ENCODE results near the gene LDLRAD3. TPM values are rescaled to one million over a fixed set of nuclear protein-coding genes. Genes with fewer than 3 reads are reported as not detected.

Gene LDLRAD3
- polyA plus RNA-seq, 1 donor (not counting 4 experiments of a cell fraction or from before 2014, with no cell fraction given): 13.1 TPM

DNA sequence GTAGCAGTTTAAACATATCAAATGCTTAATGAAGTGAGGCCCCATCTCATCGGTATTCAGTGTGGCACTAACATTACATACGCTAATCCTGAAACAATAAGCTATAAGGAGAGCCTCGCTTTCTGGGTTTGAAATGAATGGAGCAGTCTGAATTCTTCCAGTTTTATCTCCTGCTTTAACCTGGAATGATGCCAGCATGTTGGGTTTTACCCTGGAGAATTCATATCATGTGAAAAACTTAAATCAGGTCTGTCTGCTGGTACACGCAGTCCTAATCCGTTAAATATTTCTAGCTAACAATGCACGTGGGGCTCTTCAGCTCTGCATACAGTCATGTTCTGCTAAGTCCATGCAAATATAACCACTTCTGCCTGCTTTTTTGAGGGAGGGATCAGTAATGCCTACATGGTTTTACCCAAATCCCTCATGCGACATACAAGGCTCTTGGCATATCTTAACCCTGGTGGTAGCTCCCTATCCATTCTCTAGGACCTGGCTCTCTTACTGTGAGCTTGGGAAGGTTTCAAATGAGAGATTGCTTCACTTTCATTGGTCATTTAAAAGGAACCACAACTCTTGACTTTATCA, 252.6 kb downstream of the LDLRAD3 start:
- no peak overlapping the region for H3K9ac ChIP-seq (ENCODE audit: control insufficient read depth, extremely low read depth, insufficient read depth, low read length)
- H3K9me1 ChIP-seq (ENCODE audit: control insufficient read depth, extremely low read depth, insufficient read depth, low read length): no peaks in the 10 kb centered on the region
- TF ChIP-seq, protein P1, sequence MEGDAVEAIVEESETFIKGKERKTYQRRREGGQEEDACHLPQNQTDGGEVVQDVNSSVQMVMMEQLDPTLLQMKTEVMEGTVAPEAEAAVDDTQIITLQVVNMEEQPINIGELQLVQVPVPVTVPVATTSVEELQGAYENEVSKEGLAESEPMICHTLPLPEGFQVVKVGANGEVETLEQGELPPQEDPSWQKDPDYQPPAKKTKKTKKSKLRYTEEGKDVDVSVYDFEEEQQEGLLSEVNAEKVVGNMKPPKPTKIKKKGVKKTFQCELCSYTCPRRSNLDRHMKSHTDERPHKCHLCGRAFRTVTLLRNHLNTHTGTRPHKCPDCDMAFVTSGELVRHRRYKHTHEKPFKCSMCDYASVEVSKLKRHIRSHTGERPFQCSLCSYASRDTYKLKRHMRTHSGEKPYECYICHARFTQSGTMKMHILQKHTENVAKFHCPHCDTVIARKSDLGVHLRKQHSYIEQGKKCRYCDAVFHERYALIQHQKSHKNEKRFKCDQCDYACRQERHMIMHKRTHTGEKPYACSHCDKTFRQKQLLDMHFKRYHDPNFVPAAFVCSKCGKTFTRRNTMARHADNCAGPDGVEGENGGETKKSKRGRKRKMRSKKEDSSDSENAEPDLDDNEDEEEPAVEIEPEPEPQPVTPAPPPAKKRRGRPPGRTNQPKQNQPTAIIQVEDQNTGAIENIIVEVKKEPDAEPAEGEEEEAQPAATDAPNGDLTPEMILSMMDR (optimal IDR thresholded peaks at IDR 0.05 in 1 of 3, IDR thresholded peaks at IDR 0.05 in 1 of 3, conservative IDR thresholded peaks at IDR 0.05 in 1 of 3; ENCODE audit: extremely low read depth in 1 of 3, insufficient read depth in 2 of 3, low read length in 3 of 3): no peak
- TF ChIP-seq EZH2 (IDR thresholded peaks at IDR 0.05; ENCODE audit: low read length): no peak
- no peaks in the 10 kb centered on the region for H3K79me2 ChIP-seq (ENCODE audit: control insufficient read depth, insufficient read depth, low read length)
- H3K9me3 ChIP-seq (ENCODE audit: control insufficient read depth, low read depth, low read length): no peaks in the 10 kb centered on the region
- dilution Hi-C loops (cut with MboI; ENCODE audit: extremely low pct_ligation_motif_present, low sequenced_read_pairs): no loop called here
- FAIRE-seq: no peak
- no peaks in the 10 kb centered on the region for H3K4me1 ChIP-seq (ENCODE audit: control insufficient read depth, extremely low read depth, insufficient read depth, low read length)
- no peak overlapping the region for H2AFZ ChIP-seq (ENCODE audit: control insufficient read depth, low read length)
- H3K4me3 ChIP-seq (ENCODE audit: control insufficient read depth in 2 of 3, extremely low read depth in 1 of 3, insufficient read depth in 2 of 3, low read depth in 1 of 3, low read length in 3 of 3): no peak overlapping the region
- peaks cover 0 to 5% of the 10 kb centered on the region in 2 experiments for H3K36me3 ChIP-seq (ENCODE audit: control insufficient read depth in 2 of 2, extremely low read depth in 1 of 2, insufficient read depth in 2 of 2, low read length in 2 of 2)
- no peaks in the 10 kb centered on the region for H3K27me3 ChIP-seq (ENCODE audit: control insufficient read depth, extremely low read depth, insufficient read depth, low read length)
- no peak for DNase-seq (ENCODE audit: low read depth, low spot score)
- H4K20me1 ChIP-seq (ENCODE audit: control insufficient read depth, extremely low read depth, insufficient read depth, low read length): no peaks in the 10 kb centered on the region
- H3K27ac ChIP-seq (ENCODE audit: control insufficient read depth, insufficient read depth, low read length): no peak overlapping the region
- no peak overlapping the region for H3K4me2 ChIP-seq (ENCODE audit: control insufficient read depth, extremely low read depth, insufficient read depth, low read depth, low read length)

GRCh38 chr11:36201411-36201810, 257.5 kb downstream of the LDLRAD3 start:
- H3K9me3 ChIP-seq (ENCODE audit: control insufficient read depth, low read depth, low read length): no peaks in the 10 kb centered on the region
- FAIRE-seq (no peak), DNase-seq (ENCODE audit: low read depth, low spot score) (no peak)
- TF ChIP-seq, protein P1 (optimal IDR thresholded peaks at IDR 0.05 in 1 of 3, IDR thresholded peaks at IDR 0.05 in 1 of 3, conservative IDR thresholded peaks at IDR 0.05 in 1 of 3; ENCODE audit: extremely low read depth in 1 of 3, insufficient read depth in 2 of 3, low read length in 3 of 3): no peak
- no peak for TF ChIP-seq EZH2 (IDR thresholded peaks at IDR 0.05; ENCODE audit: low read length)
- no peak overlapping the region for H3K4me2 ChIP-seq (ENCODE audit: control insufficient read depth, extremely low read depth, insufficient read depth, low read depth, low read length)
- H3K4me3 ChIP-seq (ENCODE audit: control insufficient read depth in 2 of 3, extremely low read depth in 1 of 3, insufficient read depth in 2 of 3, low read depth in 1 of 3, low read length in 3 of 3): no peak overlapping the region
- H2AFZ ChIP-seq (ENCODE audit: control insufficient read depth, low read length): no peak overlapping the region
- H3K9me1 ChIP-seq (ENCODE audit: control insufficient read depth, extremely low read depth, insufficient read depth, low read length): no peaks in the 10 kb centered on the region
- H3K27ac ChIP-seq (ENCODE audit: control insufficient read depth, insufficient read depth, low read length): no peak overlapping the region
- no peaks in the 10 kb centered on the region for H3K27me3 ChIP-seq (ENCODE audit: control insufficient read depth, extremely low read depth, insufficient read depth, low read length)
- H3K36me3 ChIP-seq (ENCODE audit: control insufficient read depth in 2 of 2, extremely low read depth in 1 of 2, insufficient read depth in 2 of 2, low read length in 2 of 2): peaks cover 0 to 5% of the 10 kb centered on the region in 2 experiments
- H3K4me1 ChIP-seq (ENCODE audit: control insufficient read depth, extremely low read depth, insufficient read depth, low read length): no peaks in the 10 kb centered on the region
- no peaks in the 10 kb centered on the region for H4K20me1 ChIP-seq (ENCODE audit: control insufficient read depth, extremely low read depth, insufficient read depth, low read length)
- dilution Hi-C loops (cut with MboI; ENCODE audit: extremely low pct_ligation_motif_present, low sequenced_read_pairs): no loop called here
- no peaks in the 10 kb centered on the region for H3K79me2 ChIP-seq (ENCODE audit: control insufficient read depth, insufficient read depth, low read length)
- no peak overlapping the region for H3K9ac ChIP-seq (ENCODE audit: control insufficient read depth, extremely low read depth, insufficient read depth, low read length)

Measured in keratinocyte (primary cell).